Measurements from ENCODE around the gene CNGA4.
"Not testable (repeated sequence)": the region's sequence is repeated elsewhere in the genome, so short reads cannot be mapped to it uniquely, and the experiment has no call there.

Gene CNGA4

GRCh38 chr11:6263662-6264061, 24.8 kb downstream of the CNGA4 start:
- DNase-seq (ENCODE audit: low read depth in 2 of 2) = no peak

DNA sequence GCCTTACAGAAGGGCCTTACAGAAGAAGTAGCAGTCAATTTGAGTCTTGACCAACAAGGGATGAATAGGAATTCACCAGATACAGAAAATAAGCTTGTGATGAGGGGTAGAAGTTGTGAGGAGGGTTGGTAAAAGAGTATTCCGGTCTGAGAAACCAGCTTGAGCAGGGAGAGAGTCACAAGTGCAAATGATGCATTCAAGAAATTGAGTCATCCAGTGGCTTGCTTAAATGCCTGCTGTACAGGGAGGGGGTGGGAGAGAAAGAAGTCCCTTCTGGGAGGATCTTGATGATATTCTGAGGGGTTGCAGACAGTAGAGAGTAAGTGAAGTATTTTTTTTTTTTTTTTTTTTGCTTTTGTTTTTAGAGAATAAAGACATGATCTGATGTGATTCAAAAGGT, 29.9 kb downstream of the CNGA4 start:
- no peak for DNase-seq (ENCODE audit: low read depth in 2 of 2)

DNA sequence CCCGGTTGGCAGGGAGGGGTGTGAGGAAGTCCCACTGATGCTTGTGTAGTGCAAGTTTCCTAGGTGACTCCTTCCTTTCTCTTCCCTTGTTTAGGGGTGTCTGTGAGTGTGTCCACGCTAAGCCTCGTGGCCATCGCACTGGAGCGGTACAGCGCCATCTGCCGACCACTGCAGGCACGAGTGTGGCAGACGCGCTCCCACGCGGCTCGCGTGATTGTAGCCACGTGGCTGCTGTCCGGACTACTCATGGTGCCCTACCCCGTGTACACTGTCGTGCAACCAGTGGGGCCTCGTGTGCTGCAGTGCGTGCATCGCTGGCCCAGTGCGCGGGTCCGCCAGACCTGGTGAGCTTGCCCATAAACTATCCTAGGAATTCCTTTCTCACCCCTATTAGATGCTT, 31.1 kb downstream of the CNGA4 start:
- no peak for DNase-seq (ENCODE audit: low read depth in 2 of 2)

DNA sequence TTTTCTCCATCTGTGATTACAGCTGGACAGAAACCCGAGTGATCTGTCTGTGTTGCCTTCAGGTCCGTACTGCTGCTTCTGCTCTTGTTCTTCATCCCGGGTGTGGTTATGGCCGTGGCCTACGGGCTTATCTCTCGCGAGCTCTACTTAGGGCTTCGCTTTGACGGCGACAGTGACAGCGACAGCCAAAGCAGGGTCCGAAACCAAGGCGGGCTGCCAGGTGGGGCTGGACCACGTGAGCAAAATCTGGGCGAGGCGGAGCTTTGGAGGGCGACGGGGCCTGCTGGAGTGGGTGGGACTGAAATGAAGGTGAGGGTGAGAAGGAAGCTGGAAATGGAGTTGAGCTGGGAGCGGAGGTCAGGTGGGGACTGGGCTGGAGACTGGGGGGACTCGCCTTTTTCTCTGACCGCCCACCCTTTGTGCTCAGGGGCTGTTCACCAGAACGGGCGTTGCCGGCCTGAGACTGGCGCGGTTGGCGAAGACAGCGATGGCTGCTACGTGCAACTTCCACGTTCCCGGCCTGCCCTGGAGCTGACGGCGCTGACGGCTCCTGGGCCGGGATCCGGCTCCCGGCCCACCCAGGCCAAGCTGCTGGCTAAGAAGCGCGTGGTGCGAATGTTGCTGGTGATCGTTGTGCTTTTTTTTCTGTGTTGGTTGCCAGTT, 31.8 kb downstream of the CNGA4 start:
- no peak for DNase-seq (ENCODE audit: low read depth in 2 of 2)

DNA sequence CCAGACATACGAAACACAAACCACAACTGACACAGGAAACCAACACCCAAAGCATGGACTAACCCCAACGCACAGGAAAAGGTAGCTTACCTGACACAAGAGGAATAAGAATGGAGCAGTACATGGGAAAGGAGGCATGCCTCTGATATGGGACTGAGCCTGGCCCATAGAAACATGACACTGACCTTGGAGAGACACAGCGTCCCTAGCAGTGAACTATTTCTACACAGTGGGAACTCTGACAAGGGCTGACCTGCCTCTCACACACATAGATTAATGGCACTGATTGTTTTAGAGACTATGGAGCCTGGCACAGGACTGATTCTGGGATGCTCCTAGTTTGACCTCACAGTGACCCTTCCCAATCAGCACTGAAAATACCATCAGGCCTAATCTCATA, 32.7 kb downstream of the CNGA4 start:
- no peak for DNase-seq (ENCODE audit: low read depth in 2 of 2)

- DNase-seq (ENCODE audit: low read depth in 2 of 2) = no peak
Measured at GRCh38 chr11:6273188-6273587, 34.3 kb downstream of the CNGA4 start.

DNA sequence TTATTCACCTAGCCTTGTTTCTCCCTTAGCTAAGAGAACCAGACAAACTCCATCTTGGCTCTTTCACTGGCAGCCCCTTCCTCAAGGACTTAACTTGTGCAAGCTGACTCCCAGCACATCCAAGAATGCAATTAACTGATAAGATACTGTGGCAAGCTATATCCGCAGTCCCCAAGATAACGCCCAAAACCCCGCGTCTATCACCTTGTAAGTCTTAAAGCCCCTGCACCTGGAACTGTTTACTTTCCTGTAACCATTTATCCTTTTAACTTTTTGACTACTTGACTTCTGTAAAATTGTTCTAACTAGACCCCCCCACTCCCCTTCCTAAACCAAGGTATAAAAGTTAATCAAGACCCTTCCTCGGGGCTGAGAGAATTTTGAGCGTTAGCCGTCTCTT, 41.9 kb downstream of the CNGA4 start:
- DNase-seq (ENCODE audit: low read depth in 2 of 2) = not testable (repeated sequence)

GRCh38 chr11:6283453-6284023, 44.6 kb downstream of the CNGA4 start:
- no peak for DNase-seq (ENCODE audit: low read depth in 2 of 2)

- DNase-seq (ENCODE audit: low read depth in 2 of 2) = no peak
Measured at GRCh38 chr11:6284250-6284649, 45.4 kb downstream of the CNGA4 start.

DNA sequence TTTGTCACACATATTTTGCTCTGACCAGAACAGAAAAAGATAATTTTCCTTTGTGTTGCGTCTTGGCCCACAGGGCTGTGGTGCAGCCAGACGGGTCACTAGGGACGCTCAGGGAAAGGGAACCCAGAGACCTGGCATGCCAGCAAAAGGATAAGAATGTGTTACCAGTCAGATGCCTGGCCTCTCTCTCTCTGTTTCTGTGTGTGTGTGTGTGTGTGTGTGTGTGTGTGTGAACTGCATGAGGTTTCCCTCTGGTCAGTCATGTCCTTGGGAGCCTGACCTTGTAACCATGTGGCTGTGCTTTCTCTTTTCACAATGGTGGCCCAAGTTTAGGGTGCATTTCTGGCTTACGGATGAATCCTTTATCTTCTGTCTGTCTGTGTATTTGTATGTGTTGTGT, 46.1 kb downstream of the CNGA4 start:
- no peak for DNase-seq (ENCODE audit: low read depth in 2 of 2)
